ENCODE data around the gene RDX.

RDX gene

GRCh38 chr11:110186456-110186855 is 110.0 kb downstream of the RDX start:
- Histone ChIP-seq H2BK120ac (ENCODE audit: insufficient read depth, low read length, poor library complexity) (no peak overlapping the region), H3K79me2 (ENCODE audit: control insufficient read depth, insufficient read depth, low read length, poor library complexity) (no peaks in the 10 kb centered on the region), H3K4me3 (ENCODE audit: low read depth, low read length) (no peak overlapping the region), H2BK12ac (ENCODE audit: low read length) (no peak overlapping the region), H3K4ac (ENCODE audit: low read depth, low read length) (no peak overlapping the region), H3K79me1 (ENCODE audit: low read length) (no peaks in the 10 kb centered on the region), H3K36me3 (ENCODE audit: control insufficient read depth in 1 of 2, insufficient read depth in 2 of 2, low read length in 2 of 2) (peaks cover 6 to 7% of the 10 kb centered on the region in 2 experiments), H3K23ac (ENCODE audit: low read length) (no peak overlapping the region), H3K14ac (ENCODE audit: low read length) (no peak overlapping the region), H3K27me3 (ENCODE audit: insufficient read depth, low read length) (no peaks in the 10 kb centered on the region), H2AFZ (ENCODE audit: insufficient read depth, low read length, poor library complexity) (no peak overlapping the region), H4K12ac (ENCODE audit: low read depth, low read length) (no peak overlapping the region), H3K4me2 (ENCODE audit: low read length) (no peak overlapping the region), H3K27ac (ENCODE audit: low read depth, low read length) (no peak overlapping the region), H4K8ac (ENCODE audit: low read depth, low read length) (no peak overlapping the region), H4K91ac (ENCODE audit: low read depth, low read length) (no peak overlapping the region), H3K9ac (ENCODE audit: low read length) (no peak overlapping the region), H3K9me3 (ENCODE audit: insufficient read depth, low read depth, low read length) (no peaks in the 10 kb centered on the region), H2BK5ac (ENCODE audit: low read depth, low read length, poor library complexity) (no peak overlapping the region), H2AK5ac (ENCODE audit: low read length) (no peak overlapping the region), H3K18ac (ENCODE audit: low read length) (no peak overlapping the region), H3K4me1 (ENCODE audit: control insufficient read depth in 1 of 2, insufficient read depth in 2 of 2, low read length in 2 of 2) (no peaks in the 10 kb centered on the region)
- DNase-seq: no peak
- WGBS (ENCODE audit: extremely low coverage, insufficient coverage, insufficient read length): no CpG with 5 or more reads among the region's 5 CpGs

- no peak overlapping the region for H2AFZ ChIP-seq (ENCODE audit: insufficient read depth, low read length, poor library complexity)
- H3K79me2 ChIP-seq (ENCODE audit: control insufficient read depth, insufficient read depth, low read length, poor library complexity): no peaks in the 10 kb centered on the region
- WGBS (ENCODE audit: extremely low coverage, insufficient coverage, insufficient read length): no CpG with 5 or more reads among the region's 7 CpGs
Measured at GRCh38 chr11:110185599-110185998, 110.8 kb downstream of the RDX start.

GRCh38 chr11:110185121-110185591 is 111.3 kb downstream of the RDX start:
- Histone ChIP-seq H3K4me3 (ENCODE audit: low read depth, low read length) (no peak overlapping the region), H3K9ac (ENCODE audit: low read length) (no peak overlapping the region), H3K14ac (ENCODE audit: low read length) (no peak overlapping the region), H3K36me3 (ENCODE audit: control insufficient read depth in 1 of 2, insufficient read depth in 2 of 2, low read length in 2 of 2) (peaks cover 6 to 7% of the 10 kb centered on the region in 2 experiments), H3K79me2 (ENCODE audit: control insufficient read depth, insufficient read depth, low read length, poor library complexity) (no peaks in the 10 kb centered on the region), H3K27ac (ENCODE audit: low read depth, low read length) (no peak overlapping the region), H4K91ac (ENCODE audit: low read depth, low read length) (no peak overlapping the region), H3K4me1 (ENCODE audit: control insufficient read depth in 1 of 2, insufficient read depth in 2 of 2, low read length in 2 of 2) (no peaks in the 10 kb centered on the region), H3K79me1 (ENCODE audit: low read length) (no peaks in the 10 kb centered on the region), H3K4me2 (ENCODE audit: low read length) (no peak overlapping the region), H3K9me3 (ENCODE audit: insufficient read depth, low read depth, low read length) (no peaks in the 10 kb centered on the region), H3K4ac (ENCODE audit: low read depth, low read length) (no peak overlapping the region), H4K8ac (ENCODE audit: low read depth, low read length) (no peak overlapping the region), H3K27me3 (ENCODE audit: insufficient read depth, low read length) (no peaks in the 10 kb centered on the region), H2AFZ (ENCODE audit: insufficient read depth, low read length, poor library complexity) (no peak overlapping the region), H2BK5ac (ENCODE audit: low read depth, low read length, poor library complexity) (no peak overlapping the region), H3K18ac (ENCODE audit: low read length) (no peak overlapping the region), H2BK12ac (ENCODE audit: low read length) (no peak overlapping the region), H3K23ac (ENCODE audit: low read length) (no peak overlapping the region), H2BK120ac (ENCODE audit: insufficient read depth, low read length, poor library complexity) (no peak overlapping the region), H2AK5ac (ENCODE audit: low read length) (no peak overlapping the region), H4K12ac (ENCODE audit: low read depth, low read length) (no peak overlapping the region)
- WGBS (ENCODE audit: extremely low coverage, insufficient coverage, insufficient read length): no CpG with 5 or more reads among the region's 3 CpGs
- no peak for DNase-seq

More at GRCh38 chr11:110185599-110185998, 110.8 kb downstream of the RDX start:
- Histone ChIP-seq H3K4ac (ENCODE audit: low read depth, low read length) (no peak overlapping the region), H3K27ac (ENCODE audit: low read depth, low read length) (no peak overlapping the region), H3K23ac (ENCODE audit: low read length) (no peak overlapping the region), H3K79me1 (ENCODE audit: low read length) (no peaks in the 10 kb centered on the region), H3K27me3 (ENCODE audit: insufficient read depth, low read length) (no peaks in the 10 kb centered on the region), H3K9ac (ENCODE audit: low read length) (no peak overlapping the region), H3K4me1 (ENCODE audit: control insufficient read depth in 1 of 2, insufficient read depth in 2 of 2, low read length in 2 of 2) (no peaks in the 10 kb centered on the region), H3K9me3 (ENCODE audit: insufficient read depth, low read depth, low read length) (no peaks in the 10 kb centered on the region), H3K18ac (ENCODE audit: low read length) (no peak overlapping the region), H3K4me2 (ENCODE audit: low read length) (no peak overlapping the region), H3K14ac (ENCODE audit: low read length) (no peak overlapping the region), H4K91ac (ENCODE audit: low read depth, low read length) (no peak overlapping the region), H2AK5ac (ENCODE audit: low read length) (no peak overlapping the region), H2BK12ac (ENCODE audit: low read length) (no peak overlapping the region), H2BK5ac (ENCODE audit: low read depth, low read length, poor library complexity) (no peak overlapping the region), H3K36me3 (ENCODE audit: control insufficient read depth in 1 of 2, insufficient read depth in 2 of 2, low read length in 2 of 2) (peaks cover 6 to 7% of the 10 kb centered on the region in 2 experiments), H4K8ac (ENCODE audit: low read depth, low read length) (no peak overlapping the region), H4K12ac (ENCODE audit: low read depth, low read length) (no peak overlapping the region), H2BK120ac (ENCODE audit: insufficient read depth, low read length, poor library complexity) (no peak overlapping the region), H3K4me3 (ENCODE audit: low read depth, low read length) (no peak overlapping the region)
- no peak for DNase-seq

GRCh38 chr11:110184456-110184855 is 112.0 kb downstream of the RDX start:
- H3K4me3 ChIP-seq (ENCODE audit: low read depth, low read length): no peak overlapping the region
- WGBS (ENCODE audit: extremely low coverage, insufficient coverage, insufficient read length): no CpG with 5 or more reads among the region's 7 CpGs
- H2BK120ac ChIP-seq (ENCODE audit: insufficient read depth, low read length, poor library complexity): no peak overlapping the region

More at GRCh38 chr11:110184456-110184855, 112.0 kb downstream of the RDX start:
- Histone ChIP-seq H2AK5ac (ENCODE audit: low read length) (no peak overlapping the region), H2BK12ac (ENCODE audit: low read length) (no peak overlapping the region), H3K9ac (ENCODE audit: low read length) (no peak overlapping the region), H4K8ac (ENCODE audit: low read depth, low read length) (no peak overlapping the region), H4K91ac (ENCODE audit: low read depth, low read length) (no peak overlapping the region), H3K27me3 (ENCODE audit: insufficient read depth, low read length) (no peaks in the 10 kb centered on the region), H2BK5ac (ENCODE audit: low read depth, low read length, poor library complexity) (no peak overlapping the region), H4K12ac (ENCODE audit: low read depth, low read length) (no peak overlapping the region), H3K14ac (ENCODE audit: low read length) (no peak overlapping the region), H3K79me1 (ENCODE audit: low read length) (no peaks in the 10 kb centered on the region), H2AFZ (ENCODE audit: insufficient read depth, low read length, poor library complexity) (no peak overlapping the region), H3K4ac (ENCODE audit: low read depth, low read length) (no peak overlapping the region), H3K23ac (ENCODE audit: low read length) (no peak overlapping the region), H3K79me2 (ENCODE audit: control insufficient read depth, insufficient read depth, low read length, poor library complexity) (no peaks in the 10 kb centered on the region), H3K9me3 (ENCODE audit: insufficient read depth, low read depth, low read length) (no peaks in the 10 kb centered on the region), H3K18ac (ENCODE audit: low read length) (no peak overlapping the region), H3K4me2 (ENCODE audit: low read length) (no peak overlapping the region), H3K27ac (ENCODE audit: low read depth, low read length) (no peak overlapping the region), H3K4me1 (ENCODE audit: control insufficient read depth in 1 of 2, insufficient read depth in 2 of 2, low read length in 2 of 2) (no peaks in the 10 kb centered on the region), H3K36me3 (ENCODE audit: control insufficient read depth in 1 of 2, insufficient read depth in 2 of 2, low read length in 2 of 2) (peaks cover 6 to 7% of the 10 kb centered on the region in 2 experiments)
- no peak for DNase-seq
